NCI-H1048 (cell line): ENCODE results near the gene ASXL1.
"Not testable (repeated sequence)": the region's sequence is repeated elsewhere in the genome, so short reads cannot be mapped to it uniquely, and the experiment has no call there.

Source experiments
- DNase-seq: peaks from one replicate; lab custom pipeline; 2025; lab: John Stamatoyannopoulos, UW

ASXL1 gene

GRCh38 chr20:32337937-32338661, 20.0 kb upstream of the ASXL1 start:
- DNase-seq, result no peak

GRCh38 chr20:32338665-32339064, 19.5 kb upstream of the ASXL1 start:
- no peak for DNase-seq

GRCh38 chr20:32339116-32339515, 19.0 kb upstream of the ASXL1 start:
- no peak for DNase-seq

DNA sequence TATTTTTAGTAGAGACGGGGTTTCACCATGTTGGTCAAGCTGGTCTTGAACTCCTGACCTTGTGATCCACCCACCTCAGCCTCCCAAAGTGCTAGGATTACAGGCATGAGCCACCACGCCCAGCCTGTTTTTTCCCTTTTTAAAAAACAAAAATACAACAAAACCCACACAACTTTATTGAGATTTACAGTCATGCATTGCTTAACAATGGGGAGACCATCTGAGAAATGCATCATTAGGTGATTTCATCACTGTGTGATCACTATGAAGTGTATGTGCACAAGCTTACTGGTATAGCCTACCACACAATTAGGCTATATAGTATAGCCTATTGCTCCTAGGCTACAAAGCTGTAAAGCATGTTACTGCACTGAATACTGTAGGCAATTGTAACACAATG, 17.1 kb upstream of the ASXL1 start:
- DNase-seq, result not testable (repeated sequence)

- DNase-seq, result no peak
Measured at GRCh38 chr20:32343439-32343838, 14.7 kb upstream of the ASXL1 start.

DNA sequence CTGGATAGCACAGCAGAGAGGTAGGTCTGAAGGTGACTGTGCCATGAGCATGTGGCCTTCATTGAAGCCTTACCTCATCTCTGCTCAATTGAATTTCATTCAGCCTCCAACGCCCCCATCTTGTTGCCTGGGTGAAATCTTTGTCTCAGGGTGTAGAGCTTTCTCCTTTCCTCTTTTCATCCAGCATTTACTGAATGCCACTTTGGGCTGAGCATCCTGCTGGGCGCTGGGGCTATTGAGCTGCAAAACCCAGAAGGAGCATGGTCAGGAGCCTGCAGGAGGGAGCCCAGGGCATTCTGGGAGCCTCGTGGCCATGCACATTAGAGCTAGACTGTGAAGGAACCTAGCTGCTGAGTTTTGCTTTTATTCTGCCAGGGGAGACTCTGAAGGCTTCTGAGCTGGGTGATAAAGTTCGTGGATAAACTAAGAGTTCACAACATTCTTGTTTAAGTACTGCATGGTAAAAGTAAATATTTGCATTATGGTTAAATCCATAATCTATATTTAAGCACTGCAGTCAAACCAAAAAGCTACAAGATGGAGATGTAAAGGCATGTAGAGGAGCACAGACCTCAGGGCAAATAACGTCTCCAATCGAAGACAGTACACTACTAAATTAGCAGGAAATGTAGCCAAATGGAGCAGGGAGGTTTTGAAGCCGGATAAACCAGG, 13.2 kb upstream of the ASXL1 start:
- DNase-seq, result no peak

- no peak for DNase-seq
Measured at GRCh38 chr20:32348207-32348606, 9.9 kb upstream of the ASXL1 start.

- DNase-seq, result no peak
Measured at GRCh38 chr20:32350421-32350820, 7.7 kb upstream of the ASXL1 start.

DNA sequence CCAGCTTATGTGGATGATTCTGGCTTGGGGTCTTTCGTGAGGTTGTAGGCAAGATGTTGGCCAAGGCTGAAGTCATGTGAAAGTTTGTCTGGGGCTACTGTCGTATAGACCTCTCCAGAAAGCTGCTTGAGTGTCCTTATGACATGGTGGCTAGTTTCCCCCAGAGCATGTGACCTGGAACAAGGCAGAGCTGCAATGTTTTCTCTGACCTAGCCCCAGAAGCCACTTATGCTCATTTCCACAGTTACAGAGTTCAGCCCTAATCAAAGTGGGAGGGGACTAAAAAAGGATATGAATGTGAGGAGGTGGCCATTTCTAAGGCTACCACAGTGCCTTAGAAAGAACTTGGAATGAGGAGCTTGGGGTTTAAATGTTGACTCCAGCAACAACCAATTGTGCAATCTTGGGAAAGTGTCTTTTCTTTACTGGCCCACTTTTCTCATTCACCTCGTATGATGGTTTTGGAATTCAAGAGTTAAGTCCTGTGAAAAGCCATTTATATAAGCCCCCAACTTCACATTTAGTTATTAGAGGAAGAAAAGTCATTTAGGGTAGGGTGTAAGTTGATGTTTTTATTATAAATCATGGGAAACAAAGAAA, 5.9 kb upstream of the ASXL1 start:
- no peak for DNase-seq

GRCh38 chr20:32353848-32354496, 4.2 kb upstream of the ASXL1 start:
- no peak for DNase-seq

DNA sequence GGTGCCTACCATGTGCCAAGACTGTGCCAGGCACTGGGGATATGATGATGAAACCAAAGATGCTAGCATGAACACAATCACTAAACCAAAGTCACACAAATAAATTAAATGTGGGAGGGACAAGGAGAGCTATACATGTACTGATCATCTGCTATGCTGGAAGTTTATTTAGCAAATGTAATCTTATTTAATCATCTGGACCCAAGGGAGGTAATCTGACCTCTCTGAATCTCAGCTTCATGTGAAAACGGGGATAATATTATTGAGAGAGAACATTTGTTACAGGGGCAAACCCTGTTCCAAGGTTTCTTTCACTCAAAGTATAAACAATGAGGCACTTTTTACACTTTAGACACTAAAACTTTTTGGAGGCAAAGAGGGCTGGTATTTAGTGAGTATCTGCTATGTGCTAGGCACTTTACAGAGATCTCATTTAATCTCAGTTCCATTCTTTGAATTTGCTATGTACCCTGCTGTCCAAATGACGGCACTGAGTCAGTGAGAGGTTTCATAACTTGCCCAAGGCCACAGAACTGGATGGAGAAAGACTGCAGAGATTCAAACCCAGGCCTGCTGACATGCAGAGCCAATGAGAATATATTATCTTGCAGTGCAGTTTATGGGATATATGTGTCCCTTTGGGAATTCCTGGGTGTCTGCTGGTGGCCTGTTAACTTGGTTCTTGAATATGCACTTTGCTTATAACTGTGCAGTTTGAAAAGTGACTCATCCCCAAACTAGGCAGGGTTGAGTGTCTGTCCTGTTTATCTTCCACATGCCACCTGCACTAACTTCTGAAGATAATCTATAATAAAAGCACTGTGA, 3.3 kb upstream of the ASXL1 start:
- no peak for DNase-seq

DNA sequence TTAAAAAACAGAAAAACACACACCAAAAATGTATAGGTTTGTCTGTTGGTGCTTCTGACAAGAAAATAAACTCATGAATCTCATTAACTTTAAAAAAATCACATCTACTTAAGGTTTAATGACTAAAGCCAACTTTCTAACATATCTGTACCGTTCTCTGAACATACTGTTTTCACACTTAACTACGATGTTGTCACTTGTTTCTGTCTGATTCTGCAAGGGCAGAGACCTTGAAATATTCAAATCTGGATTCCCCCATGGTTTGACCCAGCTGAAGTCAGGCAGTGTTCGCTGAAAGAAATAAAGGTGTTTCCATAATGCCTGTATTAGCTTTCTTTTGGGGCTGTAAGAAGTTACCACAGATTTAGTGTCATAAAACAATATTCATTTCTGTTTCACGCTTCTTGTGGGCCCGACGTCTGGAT, 2.7 kb upstream of the ASXL1 start:
- no peak for DNase-seq

- not testable (repeated sequence) for DNase-seq
Measured at GRCh38 chr20:32355907-32356621, 2.1 kb upstream of the ASXL1 start.

DNA sequence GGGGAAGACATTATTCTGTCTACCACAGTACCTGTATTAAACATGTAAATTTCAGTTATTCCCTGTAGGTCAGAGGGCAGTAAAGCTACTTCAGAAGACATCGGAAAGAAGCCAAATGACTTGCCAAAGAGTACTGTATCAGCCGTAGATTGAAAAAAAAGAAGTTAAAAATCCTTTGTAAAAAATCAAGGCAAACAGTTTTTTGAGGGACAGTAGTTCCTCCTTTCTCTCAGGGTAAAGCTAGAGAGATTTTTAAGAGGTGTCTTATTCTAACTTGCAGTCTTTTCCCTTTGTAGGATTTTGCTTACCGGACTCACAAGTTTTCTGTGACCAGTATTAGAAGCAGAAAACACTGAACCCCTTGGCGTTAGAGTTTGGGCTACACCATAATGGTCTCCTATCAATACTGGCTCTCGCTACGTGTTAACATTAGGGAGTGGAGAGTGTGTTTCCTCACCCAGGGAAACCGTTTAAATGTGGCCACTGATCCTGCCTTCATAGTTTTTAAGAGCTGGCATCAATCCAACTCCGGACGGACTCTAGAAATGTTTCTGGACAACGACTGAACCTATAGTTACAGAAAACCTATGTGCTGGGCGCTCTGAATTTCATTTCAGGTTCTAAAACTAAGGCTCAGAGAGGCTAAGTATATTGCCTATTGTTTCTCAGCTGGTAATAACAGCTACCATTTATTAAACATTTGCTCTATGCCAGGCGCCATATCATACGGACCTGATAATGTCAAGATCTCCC, 1.3 kb upstream of the ASXL1 start:
- DNase-seq, result no peak

- DNase-seq, result no peak
Measured at GRCh38 chr20:32357375-32357868, 709 bp upstream of the ASXL1 start.

GRCh38 chr20:32358632-32358882, 426 bp downstream of the ASXL1 start:
- DNase-seq, result no peak

DNA sequence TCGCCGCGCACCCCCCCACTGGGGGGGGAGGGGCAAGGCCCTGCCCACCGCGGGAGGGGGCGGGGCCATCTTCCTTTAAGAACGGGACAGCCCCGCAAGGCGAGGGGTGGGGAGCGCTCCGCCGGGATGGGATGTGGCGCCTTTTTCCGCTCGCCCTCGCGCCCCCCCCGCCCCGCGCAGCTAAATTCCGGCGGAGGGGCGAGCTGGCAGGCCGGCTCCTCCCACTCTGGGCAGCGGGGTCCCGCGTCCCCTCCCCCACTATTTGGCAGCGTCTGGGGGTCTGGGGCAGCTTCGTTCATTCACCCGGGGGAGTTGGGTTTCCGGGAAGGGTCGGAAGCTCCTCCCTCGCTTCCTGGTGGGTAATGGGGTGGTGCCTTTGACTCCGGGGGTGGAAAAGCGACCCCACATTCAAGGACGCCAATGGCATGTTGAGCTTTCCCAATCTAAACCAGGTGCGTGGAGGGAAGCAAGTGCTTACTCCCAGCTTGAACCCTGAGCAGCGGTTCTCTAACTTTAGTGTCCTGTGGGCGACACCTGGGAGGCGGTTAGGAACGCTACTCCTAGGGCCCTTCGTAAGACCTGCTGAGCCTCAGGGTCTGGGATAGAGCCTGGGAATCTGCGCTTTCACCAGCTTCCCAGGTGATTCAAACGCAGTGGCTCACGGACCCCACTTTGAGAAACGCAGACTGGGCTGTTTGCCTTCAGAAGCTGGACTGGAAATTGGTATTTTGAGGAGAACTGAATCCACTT, 927 bp downstream of the ASXL1 start:
- DNase-seq, result peak; percentile 26

DNA sequence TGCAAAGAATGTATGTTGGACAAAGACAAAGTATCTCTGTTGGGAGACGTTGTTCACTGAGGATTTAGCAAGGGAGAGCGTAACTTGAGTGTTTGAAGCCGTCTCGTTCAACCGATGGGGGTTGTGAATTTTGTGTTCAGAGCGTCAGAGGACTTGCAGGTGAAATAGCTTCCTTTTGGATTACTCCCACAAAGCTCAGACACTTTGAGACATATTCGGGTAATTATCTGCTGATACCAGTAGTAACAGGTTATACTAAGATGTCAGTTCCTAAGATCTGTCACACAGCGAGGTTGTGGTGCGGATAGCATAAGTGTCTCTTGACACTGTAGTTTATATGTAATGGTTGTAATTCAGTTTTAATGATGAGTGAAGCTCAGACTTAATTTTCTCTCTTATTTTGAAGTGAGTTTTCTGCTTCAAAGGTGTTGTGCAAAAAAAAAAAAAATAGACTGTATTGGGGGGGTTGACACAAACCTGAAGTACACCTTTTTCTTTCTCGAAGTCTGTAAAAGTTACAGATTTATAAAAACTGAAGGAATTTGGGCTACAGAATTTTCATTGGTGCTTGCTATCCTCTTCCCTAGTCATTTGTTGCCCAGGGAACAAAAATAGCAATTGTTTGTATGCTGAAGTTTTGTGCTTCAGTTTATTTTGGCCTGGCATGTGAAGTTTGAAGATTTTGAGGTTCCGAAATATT, 1.7 kb downstream of the ASXL1 start:
- no peak for DNase-seq

GRCh38 chr20:32360333-32360634, 2.2 kb downstream of the ASXL1 start:
- DNase-seq, result no peak
